Ascending aorta (tissue), 2 donors: ENCODE results near the gene PCDHB2. TPM values are rescaled to one million over a fixed set of nuclear protein-coding genes. Genes with fewer than 3 reads are reported as not detected.
A peak's percentile ranks its signal among the peaks of the same experiment; 100 is the strongest.
"Not testable (repeated sequence)": the region's sequence is repeated elsewhere in the genome, so short reads cannot be mapped to it uniquely, and the experiment has no call there.

Source experiments
- DNase-seq, 2 donors: peaks; one replicate each; pipeline ENCODE4 v3.0.0-alpha.2; 2019; ENCODE audit warnings: low spot score in 2 of 2
- H3K27ac ChIP-seq, 2 donors: fragments of 200-600 bp; sonication (generic); one replicate each; pipeline ENCODE4 v1.5.1; 2016 to 2017; ENCODE audit warnings: mild to moderate bottlenecking in 1 of 2
- H3K27me3 ChIP-seq: fragments of 200-600 bp; sonication (generic); one replicate; pipeline ENCODE4 v1.5.1; 2017
- H3K36me3 ChIP-seq, 2 donors: fragments of 200-600 bp; sonication (generic); one replicate each; pipeline ENCODE4 v1.5.1; 2016
- H3K4me1 ChIP-seq, 2 donors: fragments of 200-600 bp; sonication (generic); one replicate each; pipeline ENCODE4 v1.5.1; 2016 to 2017; ENCODE audit warnings: mild to moderate bottlenecking in 1 of 2
- H3K4me3 ChIP-seq, 2 donors: fragments of 200-600 bp; sonication (generic); one replicate each; pipeline ENCODE4 v1.5.1; 2016 to 2017; ENCODE audit warnings: mild to moderate bottlenecking in 1 of 2
- H3K9me3 ChIP-seq, 2 donors: fragments of 200-600 bp; sonication (generic); one replicate each; pipeline ENCODE4 v1.5.1; 2016
- intact Hi-C: fragments of 100-400 bp; cut with DNase I; formaldehyde crosslinking; loops from one replicate; pipeline ENCODE4 v1.15.1; 2023
- total RNA-seq: library from RNA; depleted of rRNA; stranded (reverse); fragments of >200 nt; gene quantifications from one replicate; pipeline ENCODE4 v1.1.0, GENCODE V29; 2016
- TF ChIP-seq, protein P1 (sequence below), 3 experiments: fragments of 200-600 bp in 2 of 3; fragments of 450-650 bp in 1 of 3; sonication (generic) in 2 of 3; IDR thresholded peaks; one replicate each; pipeline ENCODE4 v1.5.1; 2016 to 2019; ENCODE audit warnings: antibody characterized with exemption in 3 of 3, mild to moderate bottlenecking in 1 of 3, moderate library complexity in 1 of 3

The PCDHB2 gene
- total RNA-seq, 1 donor from 2014 or later: 1.4 TPM

DNA sequence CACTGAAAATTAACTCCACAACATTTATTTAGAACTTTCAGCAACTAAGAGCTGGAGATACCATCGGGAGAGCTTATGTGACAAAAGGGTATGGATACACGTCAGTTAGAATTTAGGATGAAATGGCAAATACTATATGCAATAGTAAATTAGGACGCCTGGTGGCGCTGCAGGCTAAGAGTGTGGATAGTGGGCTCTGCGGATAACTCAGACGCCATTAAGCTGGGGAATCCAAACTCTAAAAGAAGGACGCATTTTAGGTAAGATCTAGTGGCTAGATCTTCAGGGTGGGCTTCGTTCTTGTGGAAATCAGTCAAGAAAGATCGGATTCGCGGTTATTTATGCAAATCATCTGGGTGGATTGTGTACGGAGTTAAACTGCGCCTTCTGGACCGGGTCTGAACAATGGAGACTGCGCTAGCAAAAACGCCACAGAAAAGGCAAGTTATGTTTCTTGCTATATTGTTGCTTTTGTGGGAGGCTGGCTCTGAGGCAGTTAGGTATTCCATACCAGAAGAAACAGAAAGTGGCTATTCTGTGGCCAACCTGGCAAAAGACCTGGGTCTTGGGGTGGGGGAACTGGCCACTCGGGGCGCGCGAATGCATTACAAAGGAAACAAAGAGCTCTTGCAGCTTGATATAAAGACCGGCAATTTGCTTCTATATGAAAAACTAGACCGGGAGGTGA is 40.8 kb downstream of the PCDHB2 start, which contains the start of gene PCDHB5:
Gene PCDHB5 (plus strand): TSS at position 177 of the 688 bp plus-strand sequence. CDS start 229 bp downstream, at position 406.
- TF ChIP-seq, protein P1, sequence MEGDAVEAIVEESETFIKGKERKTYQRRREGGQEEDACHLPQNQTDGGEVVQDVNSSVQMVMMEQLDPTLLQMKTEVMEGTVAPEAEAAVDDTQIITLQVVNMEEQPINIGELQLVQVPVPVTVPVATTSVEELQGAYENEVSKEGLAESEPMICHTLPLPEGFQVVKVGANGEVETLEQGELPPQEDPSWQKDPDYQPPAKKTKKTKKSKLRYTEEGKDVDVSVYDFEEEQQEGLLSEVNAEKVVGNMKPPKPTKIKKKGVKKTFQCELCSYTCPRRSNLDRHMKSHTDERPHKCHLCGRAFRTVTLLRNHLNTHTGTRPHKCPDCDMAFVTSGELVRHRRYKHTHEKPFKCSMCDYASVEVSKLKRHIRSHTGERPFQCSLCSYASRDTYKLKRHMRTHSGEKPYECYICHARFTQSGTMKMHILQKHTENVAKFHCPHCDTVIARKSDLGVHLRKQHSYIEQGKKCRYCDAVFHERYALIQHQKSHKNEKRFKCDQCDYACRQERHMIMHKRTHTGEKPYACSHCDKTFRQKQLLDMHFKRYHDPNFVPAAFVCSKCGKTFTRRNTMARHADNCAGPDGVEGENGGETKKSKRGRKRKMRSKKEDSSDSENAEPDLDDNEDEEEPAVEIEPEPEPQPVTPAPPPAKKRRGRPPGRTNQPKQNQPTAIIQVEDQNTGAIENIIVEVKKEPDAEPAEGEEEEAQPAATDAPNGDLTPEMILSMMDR (IDR thresholded peaks at IDR 0.05): peak in 2 of 3 experiments; percentile 16 to 39
- H3K27me3 ChIP-seq: no peaks in the 10 kb centered on the region
- H3K36me3 ChIP-seq: no peaks in the 10 kb centered on the region
- DNase-seq: no peak
- peaks cover 45 to 83% of the 10 kb centered on the region in 2 donors for H3K9me3 ChIP-seq
- H3K4me1 ChIP-seq: no peaks in the 10 kb centered on the region
- no peak within 1 kb of the TSS for H3K27ac ChIP-seq
- intact Hi-C loops: no loop called here
- H3K4me3 ChIP-seq: peak within 1 kb of the TSS; percentile 31 to 53

DNA sequence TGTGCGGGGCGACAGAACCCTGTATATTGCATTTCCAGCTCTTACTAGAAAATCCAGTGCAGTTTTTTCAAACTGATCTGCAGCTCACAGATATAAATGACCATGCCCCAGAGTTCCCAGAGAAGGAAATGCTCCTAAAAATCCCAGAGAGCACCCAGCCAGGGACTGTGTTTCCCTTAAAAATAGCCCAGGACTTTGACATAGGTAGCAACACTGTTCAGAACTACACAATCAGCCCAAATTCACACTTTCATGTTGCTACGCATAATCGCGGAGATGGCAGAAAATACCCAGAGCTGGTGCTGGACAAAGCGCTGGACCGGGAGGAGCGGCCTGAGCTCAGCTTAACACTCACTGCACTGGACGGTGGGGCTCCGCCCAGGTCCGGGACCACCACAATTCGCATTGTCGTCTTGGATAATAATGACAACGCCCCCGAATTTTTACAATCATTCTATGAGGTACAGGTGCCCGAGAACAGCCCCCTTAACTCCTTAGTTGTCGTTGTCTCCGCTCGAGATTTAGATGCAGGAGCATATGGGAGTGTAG is 41.4 kb downstream of the PCDHB2 start:
- Histone ChIP-seq H3K27ac (no peak overlapping the region), H3K36me3 (no peaks in the 10 kb centered on the region), H3K27me3 (no peaks in the 10 kb centered on the region), H3K9me3 (peaks cover 49 to 88% of the 10 kb centered on the region in 2 donors), H3K4me3 (peak overlapping the region; percentile 31 to 53), H3K4me1 (no peaks in the 10 kb centered on the region)
- intact Hi-C loops: no loop called here
- TF ChIP-seq, protein P1 (IDR thresholded peaks at IDR 0.05): no peak
- DNase-seq: no peak

DNA sequence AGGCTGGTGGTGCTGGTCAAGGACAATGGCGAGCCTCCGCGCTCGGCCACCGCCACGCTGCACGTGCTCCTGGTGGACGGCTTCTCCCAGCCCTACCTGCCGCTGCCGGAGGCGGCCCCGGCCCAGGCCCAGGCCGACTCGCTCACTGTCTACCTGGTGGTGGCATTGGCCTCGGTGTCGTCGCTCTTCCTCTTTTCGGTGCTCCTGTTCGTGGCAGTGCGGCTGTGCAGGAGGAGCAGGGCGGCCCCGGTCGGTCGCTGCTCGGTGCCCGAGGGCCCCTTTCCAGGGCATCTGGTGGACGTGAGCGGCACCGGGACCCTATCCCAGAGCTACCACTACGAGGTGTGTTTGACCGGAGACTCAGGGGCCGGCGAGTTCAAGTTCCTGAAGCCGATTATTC is 42.9 kb downstream of the PCDHB2 start:
- H3K4me3 ChIP-seq, H3K36me3 ChIP-seq, H3K27me3 ChIP-seq, DNase-seq, H3K4me1 ChIP-seq, H3K27ac ChIP-seq, intact Hi-C loops: not testable (repeated sequence)
- H3K9me3 ChIP-seq: peaks cover 46 to 94% of the 10 kb centered on the region in 2 donors

Other genes starting within 250 kb of the PCDHB2 start
- not detected for gene PCDHA9, start 246.2 kb upstream of the PCDHB2 start, total RNA-seq
- gene PCDHA10, start 238.7 kb upstream of the PCDHB2 start, total RNA-seq: 2.0 TPM
- gene PCDHA11, start 225.7 kb upstream of the PCDHB2 start, total RNA-seq: not detected
- not detected for gene PCDHA12, start 219.3 kb upstream of the PCDHB2 start, total RNA-seq
- 0.21 TPM for gene PCDHA13, start 212.5 kb upstream of the PCDHB2 start, total RNA-seq
- gene PCDHAC1, start 168.3 kb upstream of the PCDHB2 start, total RNA-seq: 0.32 TPM
- not detected for gene PCDHAC2, start 128.1 kb upstream of the PCDHB2 start, total RNA-seq
- gene PCDHB1, start 43.2 kb upstream of the PCDHB2 start, total RNA-seq: not detected
- 1.1 TPM for gene PCDHB3, start 5.9 kb downstream of the PCDHB2 start, total RNA-seq
- gene PCDHB4, start 27.2 kb downstream of the PCDHB2 start, total RNA-seq: 5.1 TPM
- gene PCDHB5, start 40.6 kb downstream of the PCDHB2 start, total RNA-seq: 61.8 TPM
- gene PCDHB6, start 55.4 kb downstream of the PCDHB2 start, total RNA-seq: 1.5 TPM
- gene PCDHB7, start 78.0 kb downstream of the PCDHB2 start, total RNA-seq: 7.6 TPM
- 0.11 TPM for gene PCDHB8, start 83.2 kb downstream of the PCDHB2 start, total RNA-seq
- 18.3 TPM for gene PCDHB16, start 87.8 kb downstream of the PCDHB2 start, total RNA-seq
- gene PCDHB9, start 92.5 kb downstream of the PCDHB2 start, total RNA-seq: 1.9 TPM
- gene PCDHB10, start 97.7 kb downstream of the PCDHB2 start, total RNA-seq: 0.21 TPM
- 7.1 TPM for gene PCDHB11, start 105.0 kb downstream of the PCDHB2 start, total RNA-seq
- gene PCDHB12, start 114.1 kb downstream of the PCDHB2 start, total RNA-seq: 19.7 TPM
- gene PCDHB13, start 119.3 kb downstream of the PCDHB2 start, total RNA-seq: 6.7 TPM
- 10.6 TPM for gene PCDHB14, start 128.7 kb downstream of the PCDHB2 start, total RNA-seq
- gene PCDHB15, start 150.8 kb downstream of the PCDHB2 start, total RNA-seq: 2.9 TPM
- gene SLC25A2, start 209.4 kb downstream of the PCDHB2 start, total RNA-seq: not detected
- gene TAF7, start 226.2 kb downstream of the PCDHB2 start, total RNA-seq: 30.1 TPM
- gene PCDHGA1, start 235.9 kb downstream of the PCDHB2 start, total RNA-seq: not detected
- 4.9 TPM for gene PCDHGA2, start 244.1 kb downstream of the PCDHB2 start, total RNA-seq
- gene PCDHGA3, start 249.2 kb downstream of the PCDHB2 start, total RNA-seq: 9.2 TPM